GM10266 (cell line): ENCODE results near the gene FABP7.

Source experiments
- DNase-seq: peaks from one replicate; pipeline ENCODE4 v3.0.0; 2012; ENCODE audit errors: extremely low spot score
- TF ChIP-seq, protein P1 (sequence below): IDR thresholded peaks from 2 replicates; pipeline ENCODE4 v1.5.1; 2012; ENCODE audit warnings: mild to moderate bottlenecking, low read depth; ENCODE audit not compliant: control insufficient read depth, insufficient read depth; ENCODE audit errors: missing control alignments

The FABP7 gene

DNA sequence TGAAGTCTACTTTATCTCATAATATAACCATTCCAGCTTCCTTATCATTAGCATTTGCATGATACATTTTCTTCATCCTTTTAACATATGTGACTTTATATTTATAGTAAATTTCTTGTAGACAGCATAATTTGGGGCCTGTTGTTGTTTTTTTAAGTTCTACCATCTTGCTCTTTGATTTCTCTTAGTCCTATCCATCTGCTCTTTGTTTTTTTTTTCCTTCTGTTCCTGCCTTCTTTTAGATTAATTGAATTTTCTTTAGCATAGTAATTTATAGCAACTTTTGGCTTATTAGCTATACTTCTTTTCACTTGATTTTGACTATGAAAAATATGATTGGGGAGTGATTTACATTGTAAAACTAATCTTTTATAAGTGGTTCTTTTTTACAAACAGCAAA is 19.2 kb upstream of the FABP7 start:
- TF ChIP-seq, protein P1, sequence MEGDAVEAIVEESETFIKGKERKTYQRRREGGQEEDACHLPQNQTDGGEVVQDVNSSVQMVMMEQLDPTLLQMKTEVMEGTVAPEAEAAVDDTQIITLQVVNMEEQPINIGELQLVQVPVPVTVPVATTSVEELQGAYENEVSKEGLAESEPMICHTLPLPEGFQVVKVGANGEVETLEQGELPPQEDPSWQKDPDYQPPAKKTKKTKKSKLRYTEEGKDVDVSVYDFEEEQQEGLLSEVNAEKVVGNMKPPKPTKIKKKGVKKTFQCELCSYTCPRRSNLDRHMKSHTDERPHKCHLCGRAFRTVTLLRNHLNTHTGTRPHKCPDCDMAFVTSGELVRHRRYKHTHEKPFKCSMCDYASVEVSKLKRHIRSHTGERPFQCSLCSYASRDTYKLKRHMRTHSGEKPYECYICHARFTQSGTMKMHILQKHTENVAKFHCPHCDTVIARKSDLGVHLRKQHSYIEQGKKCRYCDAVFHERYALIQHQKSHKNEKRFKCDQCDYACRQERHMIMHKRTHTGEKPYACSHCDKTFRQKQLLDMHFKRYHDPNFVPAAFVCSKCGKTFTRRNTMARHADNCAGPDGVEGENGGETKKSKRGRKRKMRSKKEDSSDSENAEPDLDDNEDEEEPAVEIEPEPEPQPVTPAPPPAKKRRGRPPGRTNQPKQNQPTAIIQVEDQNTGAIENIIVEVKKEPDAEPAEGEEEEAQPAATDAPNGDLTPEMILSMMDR, result no peak
- no peak for DNase-seq

DNA sequence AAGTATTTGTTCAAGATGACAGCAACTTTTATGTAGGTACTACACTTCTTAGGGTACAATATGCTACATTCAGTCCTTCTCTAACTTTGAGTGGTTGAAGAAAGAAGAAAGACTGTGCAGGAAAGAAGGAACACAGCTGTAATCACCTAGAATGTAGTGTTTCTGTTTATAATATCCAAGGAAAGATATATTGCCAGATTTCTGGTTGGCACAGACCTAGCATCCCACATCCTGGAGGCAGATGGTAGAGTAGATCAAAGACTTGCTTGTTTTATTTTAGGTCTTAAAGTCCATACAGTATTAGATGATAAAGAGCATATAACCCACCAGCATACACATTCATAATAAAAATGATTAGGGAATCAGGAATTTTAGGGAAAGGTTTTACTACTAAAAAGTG is 13.3 kb upstream of the FABP7 start:
- TF ChIP-seq, protein P1, result no peak
- no peak for DNase-seq

DNA sequence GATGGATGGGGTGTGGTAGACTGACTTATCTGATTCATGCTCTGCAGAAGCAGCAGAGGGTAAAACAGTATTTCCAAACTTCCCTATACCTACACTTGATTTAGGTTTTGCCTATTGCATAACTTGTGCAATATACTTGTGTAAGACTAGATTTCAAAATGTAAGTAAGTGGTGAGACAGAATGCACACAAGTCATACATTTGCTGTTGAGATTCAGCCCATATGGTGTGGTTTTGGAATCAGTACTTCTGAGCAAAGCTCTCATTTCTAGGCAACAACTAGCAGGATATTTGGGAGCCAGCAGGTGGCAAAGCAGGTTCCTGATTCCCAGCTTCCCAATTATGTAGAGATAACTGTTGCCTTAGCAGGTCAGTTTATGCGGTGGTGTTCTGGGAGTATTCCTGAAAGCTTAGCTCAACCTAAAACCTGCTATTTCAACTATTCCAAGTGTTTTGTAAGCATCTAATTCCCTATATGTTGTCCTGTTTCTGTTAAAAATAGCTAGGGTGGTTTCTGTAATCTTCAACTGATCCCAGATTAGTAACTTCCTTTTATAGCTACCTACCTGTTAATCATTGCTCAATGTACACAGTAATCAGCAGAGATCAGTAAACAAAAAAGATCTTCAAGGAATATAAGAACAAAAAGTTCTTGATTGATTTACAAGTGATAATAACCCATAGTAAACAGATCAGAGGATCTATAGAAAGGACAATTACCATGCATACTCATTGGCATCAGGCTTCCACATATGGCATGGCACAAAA is 8.5 kb upstream of the FABP7 start:
- TF ChIP-seq, protein P1, result no peak
- DNase-seq, result no peak

DNA sequence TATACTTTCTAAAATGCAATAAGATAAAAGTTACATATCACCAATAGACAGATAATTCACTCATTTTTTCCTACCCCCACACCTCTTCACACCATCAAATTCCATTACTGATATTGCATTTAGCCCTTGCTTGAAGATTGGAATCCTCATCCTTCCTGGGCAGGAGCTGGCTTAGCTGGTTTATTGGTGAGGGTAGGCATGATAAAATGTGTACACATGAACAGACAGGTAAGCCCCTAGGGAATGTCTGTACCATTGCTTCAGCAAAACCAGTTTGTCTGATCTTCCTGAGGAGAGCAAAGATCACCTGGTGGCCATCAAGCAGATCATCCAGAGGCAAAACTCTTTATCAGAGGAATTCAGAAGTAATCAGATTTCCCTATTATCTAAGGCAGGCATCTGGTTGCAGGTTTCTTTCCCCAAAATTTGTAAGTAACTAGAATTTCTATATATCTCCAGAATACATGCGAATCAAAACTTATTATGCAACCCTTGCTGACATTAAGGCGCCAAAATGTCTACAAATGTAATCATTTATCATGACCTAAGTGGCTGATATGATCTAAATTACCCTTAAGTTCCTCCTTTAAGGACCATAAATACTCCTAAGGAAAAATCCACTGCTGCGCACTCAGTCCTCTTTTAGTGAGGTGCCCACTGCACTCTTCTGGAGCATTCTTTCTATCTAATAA is 6.6 kb upstream of the FABP7 start:
- no peak for DNase-seq

DNA sequence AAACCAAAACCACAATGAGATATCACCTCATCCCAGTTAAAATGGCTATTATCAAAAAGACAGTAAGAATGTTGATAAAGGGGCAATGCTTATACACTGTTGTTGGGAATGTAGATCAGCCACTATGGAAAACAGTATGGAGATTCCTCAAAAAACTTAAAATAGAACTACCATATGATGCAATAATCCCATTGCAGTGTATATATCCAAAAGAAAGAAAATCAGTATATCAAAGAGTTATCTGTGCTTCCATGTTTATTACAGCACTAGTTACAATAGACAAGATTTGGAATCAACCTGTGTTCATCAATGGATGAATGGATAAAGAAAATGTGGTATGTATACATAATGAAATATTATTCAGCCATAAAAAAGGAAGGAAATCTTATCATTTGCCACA is 3.5 kb upstream of the FABP7 start:
- TF ChIP-seq, protein P1, result no peak

More for the DNA sequence above, 6.6 kb upstream of the FABP7 start:
- TF ChIP-seq, protein P1, result no peak

DNA sequence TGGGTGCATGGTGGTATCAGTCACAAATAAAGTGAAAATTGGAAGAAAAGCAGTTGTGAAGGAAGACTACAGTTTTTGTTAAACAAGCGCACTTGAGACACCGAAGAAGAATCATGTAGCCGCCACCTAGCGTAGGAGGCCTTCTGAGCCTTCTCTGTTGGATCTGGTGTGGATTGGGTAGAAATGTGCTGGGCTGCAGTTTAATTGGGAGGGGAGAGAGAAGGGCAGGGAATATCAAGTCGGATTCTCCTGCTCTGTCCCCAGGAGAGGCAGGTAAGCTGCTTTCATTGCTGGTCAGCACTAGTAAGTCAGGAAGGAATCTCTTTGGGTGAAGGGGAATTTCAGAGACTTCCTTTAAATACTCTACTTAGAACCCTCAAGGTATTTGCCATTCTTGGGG is 1.2 kb upstream of the FABP7 start:
- DNase-seq, result no peak
- TF ChIP-seq, protein P1, result no peak

More for the DNA sequence above, 3.5 kb upstream of the FABP7 start:
- no peak for DNase-seq
